ENCODE data around the gene HOXA6.

Gene HOXA6

GRCh38 chr7:27147199-27148030 is at the start of gene HOXA6:
HOXA6 (minus strand) TSS chr7:27147774; CDS start chr7:27147749, 25 bp downstream.
- DNase-seq: no peak

DNA sequence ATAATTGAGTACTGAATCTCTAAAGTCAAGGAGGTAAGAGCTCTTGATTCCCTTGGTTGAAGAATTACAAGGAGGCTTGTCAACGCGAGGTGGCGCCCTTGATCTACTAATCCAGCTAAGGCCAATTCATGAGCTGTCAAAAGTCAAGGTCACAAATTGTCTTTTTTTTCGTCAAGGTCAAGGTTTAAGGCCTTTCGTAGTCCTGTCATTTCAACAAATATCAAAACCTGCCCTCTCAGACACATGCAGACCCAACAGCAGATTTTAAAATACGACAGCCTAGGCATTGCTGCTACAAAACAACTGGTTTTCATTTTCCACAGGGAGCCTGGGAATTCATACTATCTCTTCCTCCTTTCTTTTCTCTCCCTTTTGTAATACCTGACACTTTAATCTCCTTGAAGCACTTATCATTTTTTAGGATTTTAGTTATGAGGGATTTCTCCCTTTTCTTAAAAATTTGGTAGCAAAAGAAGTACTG is 48.8 kb upstream of the HOXA6 start:
- peak; percentile 86 for DNase-seq

DNA sequence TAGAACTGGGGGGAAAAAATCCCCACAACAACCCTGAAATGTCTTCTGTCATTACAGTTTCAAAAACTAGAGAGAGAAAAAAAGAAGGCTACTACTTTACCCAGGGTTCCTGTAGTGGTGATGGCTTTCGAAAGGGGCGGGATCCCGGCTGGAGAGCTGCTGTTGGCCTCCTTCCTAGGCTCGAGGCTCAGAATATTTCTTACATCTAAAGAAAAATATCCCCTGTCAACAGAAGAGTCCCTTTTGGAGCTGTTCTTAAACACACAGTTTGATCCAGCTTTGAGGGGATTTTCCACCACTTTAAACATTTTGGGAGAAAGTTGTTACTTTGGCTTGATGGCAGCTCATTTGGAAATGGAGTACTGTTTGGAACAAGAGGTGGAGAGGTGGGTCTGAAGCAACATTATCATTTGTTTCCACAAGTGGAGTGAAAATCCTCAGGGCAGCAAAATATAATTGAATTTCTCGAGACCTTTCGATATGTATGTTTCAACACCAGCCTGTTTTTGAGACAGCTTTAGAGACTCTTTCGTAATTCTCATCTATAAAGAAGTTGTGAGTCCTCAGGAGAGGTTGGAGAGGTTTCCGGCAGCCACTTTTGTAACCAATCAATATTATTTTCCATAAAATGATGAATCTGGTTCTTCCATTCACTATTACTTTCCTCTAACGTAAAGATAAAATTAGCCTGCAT is 47.3 kb upstream of the HOXA6 start:
- DNase-seq: peak; percentile 65

DNA sequence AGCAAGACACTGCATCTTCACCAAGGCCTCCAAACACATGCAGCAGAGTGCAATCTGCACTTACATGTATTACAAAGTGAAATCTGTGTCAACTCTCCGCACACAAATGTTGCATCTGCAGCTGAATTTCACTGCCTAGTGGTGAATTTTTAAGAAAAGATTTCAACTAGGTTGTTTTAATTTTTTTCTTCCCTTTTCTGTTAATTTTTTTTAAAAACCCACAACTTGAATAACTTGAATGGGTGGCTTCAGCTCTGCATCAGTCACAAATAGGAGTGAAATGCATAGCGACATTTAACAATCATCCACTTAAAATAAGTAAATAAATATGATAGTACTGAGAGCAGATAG is 46.4 kb upstream of the HOXA6 start:
- no peak for DNase-seq

DNA sequence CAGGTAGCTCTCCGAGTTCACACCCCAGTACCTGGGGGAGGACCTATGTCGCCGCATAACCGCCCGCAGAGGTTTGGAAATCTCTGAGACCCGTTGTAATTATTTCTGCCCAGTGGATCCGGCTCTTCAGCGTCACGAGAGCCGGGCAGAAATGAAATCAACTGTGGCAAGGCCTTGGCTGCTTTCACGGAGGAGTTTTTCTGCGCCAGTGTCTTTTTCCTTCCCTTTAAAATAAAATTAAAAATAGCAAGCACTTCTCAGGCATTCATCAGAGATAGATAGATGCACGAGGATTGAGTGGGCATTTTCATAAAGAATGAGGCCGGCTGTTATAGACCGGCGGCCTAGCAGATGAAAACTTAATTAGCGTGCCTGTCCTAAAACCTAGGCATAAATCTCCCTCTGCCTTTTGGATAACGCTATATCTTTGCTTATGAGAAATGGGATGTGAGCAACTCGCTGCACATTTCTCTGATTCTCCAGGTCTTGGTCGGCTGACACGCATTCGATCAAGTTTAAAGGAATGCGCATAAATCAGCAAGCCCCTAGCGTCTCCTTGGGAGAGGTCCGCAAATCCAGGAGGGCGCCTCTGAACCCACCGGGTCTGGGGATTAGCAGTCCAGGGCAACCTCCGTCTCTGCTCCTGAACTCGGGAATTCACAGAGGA is 45.9 kb upstream of the HOXA6 start:
- peak; percentile 68 for DNase-seq

DNA sequence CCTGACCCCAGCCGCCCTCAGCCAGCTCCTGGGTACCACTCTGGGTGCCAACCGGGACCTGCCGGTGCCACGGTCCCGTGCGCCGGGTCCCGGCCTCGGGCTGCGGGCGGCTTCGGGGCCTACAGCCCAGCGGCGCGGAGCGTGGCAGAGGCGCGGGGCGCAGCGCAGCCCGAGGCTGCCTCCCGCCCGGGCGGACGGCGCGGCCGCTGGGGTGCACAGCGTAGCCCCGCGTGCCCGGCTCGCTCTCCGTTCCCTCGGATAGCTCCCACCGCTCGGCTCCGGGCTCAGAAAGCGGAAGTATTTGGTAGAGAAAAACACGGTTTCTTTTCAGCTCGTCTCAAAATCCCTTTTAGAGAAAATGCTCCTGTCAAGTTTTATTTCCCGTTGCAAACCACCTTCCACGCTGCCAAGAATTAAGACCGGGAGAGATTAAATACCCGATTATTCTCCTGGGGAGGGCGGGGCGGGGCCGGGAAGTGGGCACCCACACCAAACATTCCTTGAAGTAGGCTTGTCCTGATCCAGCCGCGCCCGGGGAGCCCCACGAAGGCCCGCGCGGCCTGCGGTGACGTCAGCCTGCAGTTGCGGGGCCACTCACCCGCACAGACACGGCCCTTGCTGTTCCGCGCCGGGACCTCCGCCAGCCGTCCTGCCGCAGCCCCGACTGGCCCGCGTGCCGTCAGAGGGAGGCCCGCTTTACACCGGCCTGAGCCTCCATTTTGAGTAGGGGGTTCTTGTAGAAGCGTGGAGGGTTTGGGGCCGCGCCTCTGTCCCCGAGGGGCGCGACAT is 45.2 kb upstream of the HOXA6 start:
- DNase-seq: peak; percentile 73

DNA sequence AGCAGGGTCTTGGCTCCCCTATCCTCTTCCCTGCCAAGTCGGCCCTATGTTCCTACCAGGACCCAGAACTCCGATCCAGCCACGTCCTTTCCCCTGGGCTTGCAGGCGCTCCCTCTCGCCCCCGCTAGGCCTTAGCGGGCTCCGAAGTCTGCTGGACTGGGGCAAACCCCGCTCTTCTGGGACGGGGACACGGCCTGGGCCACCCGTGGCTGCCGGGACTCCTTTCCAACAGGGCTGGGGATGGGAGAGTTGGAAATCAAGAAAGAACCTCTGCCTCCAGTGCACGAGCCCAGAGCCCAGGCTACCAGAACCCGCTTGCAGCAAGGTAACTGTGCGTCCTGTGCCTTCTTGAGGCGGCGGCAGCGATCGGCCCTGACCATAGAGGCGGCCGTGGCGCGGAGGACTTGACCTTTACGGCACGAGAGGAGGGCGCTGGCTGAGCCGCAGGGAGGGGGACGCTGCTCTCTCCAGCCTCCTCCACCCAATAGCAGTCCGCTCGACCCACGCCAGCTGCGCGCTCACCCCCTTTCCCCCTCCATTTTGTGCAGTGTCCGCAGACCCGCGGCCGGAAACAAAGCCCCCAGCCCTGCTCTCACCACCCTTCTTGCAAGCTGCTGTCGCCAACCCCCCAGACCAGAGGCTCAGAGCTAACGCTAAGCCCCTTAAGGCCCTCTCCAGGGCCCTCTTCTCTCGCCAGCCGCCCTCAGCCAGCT is 44.4 kb upstream of the HOXA6 start:
- peak; percentile 81 for DNase-seq

GRCh38 chr7:27191161-27191731 is 43.7 kb upstream of the HOXA6 start:
- DNase-seq: peak; percentile 53

DNA sequence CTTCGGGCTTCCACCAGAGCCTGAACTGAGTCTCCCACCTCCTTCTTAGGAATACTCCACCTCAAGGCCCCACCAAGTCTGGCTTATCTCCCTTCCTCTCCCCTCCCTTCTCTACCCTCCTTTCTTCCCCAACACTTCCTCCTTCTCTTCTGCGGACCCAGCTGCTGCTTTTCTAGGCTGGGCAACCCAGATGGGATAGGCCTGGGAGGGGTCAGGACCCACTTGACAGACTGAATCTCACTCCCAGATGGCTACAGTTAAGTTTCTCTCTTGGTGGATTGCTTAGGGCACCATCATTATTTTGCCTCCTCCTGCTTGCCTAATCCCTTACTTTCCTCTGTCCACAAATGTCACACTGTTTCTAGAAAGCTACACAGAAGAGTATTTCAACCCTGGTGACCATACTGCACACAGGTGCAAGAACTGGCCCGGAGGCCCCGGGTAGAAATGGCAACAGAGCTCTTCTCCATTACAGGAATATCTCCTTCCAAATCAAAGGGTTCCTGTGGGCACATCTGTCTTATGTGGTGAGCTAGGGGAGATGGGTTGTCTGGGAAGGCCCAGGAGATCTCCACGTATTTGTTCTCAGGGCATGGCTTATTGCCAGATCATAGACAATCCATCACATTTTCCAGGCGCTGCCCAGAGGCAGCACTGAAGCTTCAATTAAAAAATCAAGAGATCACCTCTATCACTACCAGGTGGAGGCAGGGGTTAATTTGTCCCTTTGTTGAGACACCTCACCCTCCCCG is 42.6 kb upstream of the HOXA6 start:
- peak; percentile 45 for DNase-seq

GRCh38 chr7:27189295-27189996 is 41.9 kb upstream of the HOXA6 start:
- DNase-seq: peak; percentile 85

GRCh38 chr7:27188386-27189294 is 41.1 kb upstream of the HOXA6 start:
- peak; percentile 72 for DNase-seq

- peak; percentile 59 for DNase-seq
Observed at GRCh38 chr7:27187475-27188385, 40.2 kb upstream of the HOXA6 start.

GRCh38 chr7:27186668-27187474 is 39.3 kb upstream of the HOXA6 start:
- DNase-seq: peak; percentile 64

GRCh38 chr7:27185854-27186667 is 38.5 kb upstream of the HOXA6 start:
- peak; percentile 53 for DNase-seq

DNA sequence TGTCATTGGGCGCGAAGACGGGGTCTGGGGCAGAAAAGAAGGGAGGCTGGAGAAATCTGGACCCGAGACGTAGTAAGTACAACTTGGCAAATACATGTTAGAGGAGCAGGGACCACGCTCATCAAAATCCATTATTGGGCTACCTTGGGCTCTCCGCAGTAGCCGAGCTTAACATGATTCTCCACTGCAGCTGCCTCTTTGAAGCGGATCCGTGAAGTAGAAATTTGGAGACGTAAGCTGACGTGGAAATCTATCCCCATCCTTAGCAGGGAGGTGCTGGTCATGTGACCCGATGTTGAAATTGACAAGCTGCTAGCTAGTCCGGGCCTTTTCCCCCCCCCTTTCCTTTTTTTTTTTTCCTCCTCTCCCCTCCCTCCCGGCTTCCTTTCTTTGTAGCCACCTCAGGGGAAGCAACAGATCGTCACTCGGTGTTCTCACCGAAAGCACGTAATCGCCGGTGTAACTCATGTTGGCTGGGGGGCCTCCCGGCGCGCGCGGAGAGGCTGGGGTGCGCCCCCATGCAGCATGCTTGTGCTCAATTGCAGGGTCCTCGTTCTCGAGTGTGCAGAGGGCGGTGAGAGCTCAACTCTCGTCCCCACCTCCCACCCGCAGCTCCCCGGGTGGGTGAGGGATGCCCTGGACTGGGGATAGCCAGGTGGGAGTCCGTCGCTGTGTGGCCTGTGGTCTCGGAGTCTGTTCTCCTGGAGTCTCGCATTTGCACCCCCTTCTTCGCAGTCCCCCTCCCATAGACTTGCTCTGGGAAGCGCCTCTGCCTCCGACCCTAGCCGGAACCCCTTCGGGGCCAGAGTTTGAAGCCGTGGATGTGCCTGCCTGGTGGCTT is 37.7 kb upstream of the HOXA6 start, which contains the start of gene HOXA11:
TSS of gene HOXA11 (minus strand) at position 220 of the 841 bp plus-strand sequence. CDS start at position 132, 88 bp downstream.
- DNase-seq: peak; percentile 98
